AG10803 (cell line): ENCODE measurements around the gene IDUA.
"Not testable (repeated sequence)": the region's sequence is repeated elsewhere in the genome, so short reads cannot be mapped to it uniquely, and the experiment has no call there.

Experiments used
- DNase-seq: peaks from one replicate; pipeline ENCODE4 v3.0.0; 2010; ENCODE audit warnings: low read depth
- H3K4me3 ChIP-seq: 2 replicates; pipeline ENCODE4 v1.5.1; 2011; ENCODE audit warnings: mild to moderate bottlenecking, low read length, control low read depth
- TF ChIP-seq, protein P1 (sequence below): conservative IDR thresholded peaks from 2 replicates; pipeline ENCODE4 v1.5.1; 2011; ENCODE audit warnings: mild to moderate bottlenecking, low read length, control low read depth, inconsistent platforms

The IDUA gene

DNA sequence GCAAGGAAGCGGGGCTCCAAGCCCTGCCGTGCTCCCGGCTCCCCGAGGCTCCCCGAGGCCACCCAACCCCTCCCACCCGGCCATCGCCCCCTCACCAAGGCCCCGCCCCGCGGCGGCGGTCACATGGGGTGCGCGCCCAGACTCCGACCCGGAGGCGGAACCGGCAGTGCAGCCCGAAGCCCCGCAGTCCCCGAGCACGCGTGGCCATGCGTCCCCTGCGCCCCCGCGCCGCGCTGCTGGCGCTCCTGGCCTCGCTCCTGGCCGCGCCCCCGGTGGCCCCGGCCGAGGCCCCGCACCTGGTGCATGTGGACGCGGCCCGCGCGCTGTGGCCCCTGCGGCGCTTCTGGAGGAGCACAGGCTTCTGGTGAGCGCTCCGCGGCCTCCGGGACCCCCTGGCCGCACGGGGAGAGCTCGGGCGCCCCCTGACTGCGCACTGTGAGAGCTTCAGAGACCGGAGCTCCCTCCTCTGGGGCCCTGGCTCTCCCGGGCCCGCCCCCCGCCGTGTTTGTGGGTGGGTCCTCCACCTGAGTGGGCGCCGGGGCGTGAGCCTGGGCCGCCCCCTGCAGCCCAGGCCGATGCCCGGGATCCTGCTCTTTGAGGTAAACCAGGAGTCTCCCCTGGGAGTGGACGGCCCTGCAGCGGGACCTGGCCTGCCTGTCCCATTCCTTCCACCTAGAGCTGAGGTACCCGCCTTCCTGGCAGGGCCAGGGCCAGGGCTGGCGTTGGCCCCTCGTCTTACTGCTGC lies at the start of gene IDUA:
Gene IDUA, plus strand, starts transcription at position 166 of the 745 bp plus-strand sequence. Its CDS starts 41 bp downstream, at position 207.
- peak; percentile 49 for DNase-seq
- peak within 1 kb of the TSS; percentile 83 for H3K4me3 ChIP-seq
- TF ChIP-seq, protein P1, sequence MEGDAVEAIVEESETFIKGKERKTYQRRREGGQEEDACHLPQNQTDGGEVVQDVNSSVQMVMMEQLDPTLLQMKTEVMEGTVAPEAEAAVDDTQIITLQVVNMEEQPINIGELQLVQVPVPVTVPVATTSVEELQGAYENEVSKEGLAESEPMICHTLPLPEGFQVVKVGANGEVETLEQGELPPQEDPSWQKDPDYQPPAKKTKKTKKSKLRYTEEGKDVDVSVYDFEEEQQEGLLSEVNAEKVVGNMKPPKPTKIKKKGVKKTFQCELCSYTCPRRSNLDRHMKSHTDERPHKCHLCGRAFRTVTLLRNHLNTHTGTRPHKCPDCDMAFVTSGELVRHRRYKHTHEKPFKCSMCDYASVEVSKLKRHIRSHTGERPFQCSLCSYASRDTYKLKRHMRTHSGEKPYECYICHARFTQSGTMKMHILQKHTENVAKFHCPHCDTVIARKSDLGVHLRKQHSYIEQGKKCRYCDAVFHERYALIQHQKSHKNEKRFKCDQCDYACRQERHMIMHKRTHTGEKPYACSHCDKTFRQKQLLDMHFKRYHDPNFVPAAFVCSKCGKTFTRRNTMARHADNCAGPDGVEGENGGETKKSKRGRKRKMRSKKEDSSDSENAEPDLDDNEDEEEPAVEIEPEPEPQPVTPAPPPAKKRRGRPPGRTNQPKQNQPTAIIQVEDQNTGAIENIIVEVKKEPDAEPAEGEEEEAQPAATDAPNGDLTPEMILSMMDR = peak; percentile 38

DNA sequence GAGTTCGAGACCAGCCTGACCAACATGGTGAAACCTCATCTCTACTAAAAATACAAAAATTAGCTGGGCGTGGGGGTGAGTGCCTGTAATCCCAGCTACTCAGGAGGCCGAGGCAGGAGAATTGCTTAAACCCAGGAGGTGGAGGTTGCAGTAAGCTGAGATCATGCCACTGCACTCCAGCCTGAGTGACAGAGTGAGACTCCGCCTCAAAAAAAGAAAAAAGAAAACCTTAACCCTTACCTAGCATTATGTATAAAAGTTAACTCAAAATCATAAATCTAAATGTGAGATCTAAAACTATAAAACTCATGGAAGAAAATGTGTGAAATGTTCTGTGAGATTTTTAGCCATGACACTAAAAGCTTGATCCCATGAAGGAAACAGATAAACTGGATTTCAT lies 47.3 kb upstream of the IDUA start:
- not testable (repeated sequence) for H3K4me3 ChIP-seq, DNase-seq

DNA sequence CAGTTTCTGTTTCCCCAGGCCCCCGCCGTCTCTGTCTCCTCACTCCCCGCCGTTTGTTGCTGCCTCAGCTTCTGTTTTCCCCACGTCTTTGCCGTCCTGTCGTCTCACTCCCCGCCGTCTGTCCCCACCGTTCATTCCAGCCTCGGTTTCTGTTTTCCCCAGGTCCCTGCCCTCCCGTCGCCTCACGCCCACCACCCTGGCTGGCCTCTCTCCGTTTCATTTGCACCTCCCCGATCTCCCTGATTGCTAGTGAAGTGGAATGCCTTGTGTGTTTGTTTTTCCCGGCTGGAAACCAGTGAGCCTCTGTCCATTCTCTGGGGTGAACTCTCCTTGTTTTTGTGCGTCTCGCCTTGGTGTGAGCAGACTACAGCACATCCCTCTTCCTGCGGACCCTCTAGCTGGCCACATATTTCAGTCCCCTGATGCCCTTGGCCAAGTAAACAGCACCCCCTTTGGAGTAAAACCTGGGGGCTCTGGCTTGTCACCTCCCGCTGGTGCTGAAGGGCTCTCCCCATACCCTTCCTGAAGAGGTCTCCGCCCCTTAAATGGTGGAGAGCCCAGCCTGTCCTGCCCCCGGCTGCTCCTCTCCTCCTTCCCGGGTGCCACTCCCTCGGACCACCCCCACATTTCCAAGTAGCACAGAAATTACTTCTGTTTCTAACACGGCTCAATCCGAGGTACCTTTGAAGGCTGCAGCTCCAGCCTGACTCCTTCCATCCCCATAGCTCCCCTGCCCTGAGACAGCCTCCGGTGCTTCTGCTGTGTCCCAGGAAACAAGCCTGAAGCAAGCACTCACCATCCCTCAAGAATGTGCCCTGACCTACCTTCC lies 41.4 kb upstream of the IDUA start:
- TF ChIP-seq, protein P1 = no peak
- no peak for DNase-seq
- no peak overlapping the region for H3K4me3 ChIP-seq

DNA sequence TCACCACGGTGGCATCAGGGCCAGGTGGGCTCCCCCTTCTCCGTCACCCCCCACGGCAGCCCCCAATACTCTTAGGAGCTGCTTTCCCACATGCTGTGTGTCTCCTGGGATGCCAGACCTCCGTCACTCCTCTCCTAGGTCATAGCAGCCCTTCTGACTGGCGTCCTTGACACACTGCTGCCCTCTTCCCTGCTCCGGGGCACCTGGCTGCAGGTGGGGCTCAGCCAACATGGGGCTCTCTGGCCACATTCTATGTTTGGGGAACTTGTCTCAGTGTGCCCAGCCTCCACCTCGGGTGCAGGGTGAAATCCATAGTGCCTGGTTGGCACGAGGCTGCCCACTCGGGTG lies 40.8 kb upstream of the IDUA start:
- no peak for DNase-seq
- H3K4me3 ChIP-seq = no peak overlapping the region
- TF ChIP-seq, protein P1 = no peak

DNA sequence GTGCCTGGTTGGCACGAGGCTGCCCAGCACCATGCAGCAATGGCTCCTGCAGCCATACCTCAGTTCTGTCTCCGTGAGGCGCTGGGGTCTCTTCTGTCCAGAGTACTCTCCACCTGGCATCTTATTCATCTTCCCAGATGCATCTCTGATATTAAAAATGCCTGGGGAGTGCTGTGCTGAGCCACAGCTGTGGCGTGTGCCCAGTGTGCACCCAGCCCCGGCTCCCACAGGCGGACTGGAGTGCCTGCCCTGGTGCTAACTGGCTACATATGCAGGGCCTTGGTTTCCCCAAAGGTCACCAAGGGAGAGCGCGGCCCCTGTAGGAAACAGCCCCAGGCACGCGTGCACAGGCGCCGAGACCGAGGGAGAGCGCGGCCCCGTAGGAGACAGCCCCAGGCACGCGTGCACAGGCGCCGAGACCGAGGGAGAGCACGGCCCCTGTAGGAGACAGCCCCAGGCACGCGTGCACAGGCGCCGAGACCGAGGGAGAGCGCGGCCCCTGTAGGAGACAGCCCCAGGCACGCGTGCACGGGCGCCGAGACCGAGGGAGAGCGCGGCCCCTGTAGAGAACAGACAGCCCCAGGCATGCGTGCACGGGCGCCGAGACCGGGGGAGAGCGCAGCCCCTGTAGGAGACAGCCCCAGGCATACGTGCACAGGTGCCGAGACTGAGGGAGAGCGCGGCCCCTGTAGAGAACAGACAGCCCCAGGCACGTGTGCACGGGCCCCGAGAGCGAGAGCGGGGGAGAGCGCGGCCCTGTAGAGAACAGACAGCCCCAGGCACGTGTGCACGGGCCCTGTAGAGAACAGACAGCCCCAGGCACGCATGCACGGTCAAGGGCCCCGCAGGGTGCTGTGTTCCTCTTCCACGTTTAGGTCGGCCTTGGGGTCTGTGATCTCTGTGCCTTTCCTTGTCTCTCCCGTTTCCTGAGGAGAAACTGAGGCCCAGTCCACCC lies 40.0 kb upstream of the IDUA start:
- H3K4me3 ChIP-seq = no peak overlapping the region
- no peak for DNase-seq
- TF ChIP-seq, protein P1 = no peak

DNA sequence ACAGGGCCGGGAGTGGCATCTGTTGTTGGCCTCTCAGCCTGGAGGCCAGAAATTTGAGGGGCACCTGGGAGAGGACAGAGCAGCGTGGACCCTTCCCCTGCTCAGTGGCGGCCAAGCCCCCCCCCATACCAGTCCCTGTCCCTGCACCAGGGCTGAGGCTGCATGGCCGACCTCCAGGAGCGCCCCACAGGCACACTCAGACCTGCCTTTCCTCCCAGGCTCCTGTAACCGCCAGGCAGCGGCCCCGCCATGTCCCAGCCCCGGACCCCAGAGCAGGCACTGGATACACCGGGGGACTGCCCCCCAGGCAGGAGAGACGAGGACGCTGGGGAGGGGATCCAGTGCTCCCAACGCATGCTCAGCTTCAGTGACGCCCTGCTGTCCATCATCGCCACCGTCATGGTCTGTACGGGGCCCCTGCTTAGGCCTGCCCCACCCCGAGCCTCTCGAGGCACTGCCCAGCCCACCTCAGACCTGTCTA lies 39.3 kb upstream of the IDUA start:
- no peak overlapping the region for H3K4me3 ChIP-seq
- no peak for DNase-seq
- TF ChIP-seq, protein P1 = no peak
